GM12878 (cell line): ENCODE data around the gene PTCD1. TPM values are rescaled to one million over a fixed set of nuclear protein-coding genes. Genes with fewer than 3 reads are reported as not detected.

Experiments used
- BMI1 ChIP-seq: fragments of 450-650 bp; IDR thresholded peaks from 2 replicates; pipeline ENCODE4 v1.6.1; 2016; ENCODE audit warnings: mild to moderate bottlenecking, moderate library complexity, borderline replicate concordance
- EGR1 ChIP-seq, 2 experiments: IDR thresholded peaks; 1 replicate in 1 of 2; 2 replicates in 1 of 2; pipeline ENCODE4 v1.6.1; 2011 to 2012; ENCODE audit warnings: low read depth in 2 of 2, low read length in 2 of 2, borderline replicate concordance in 1 of 2, mild to moderate bottlenecking in 1 of 2, moderate library complexity in 1 of 2
- FOS ChIP-seq: IDR thresholded peaks from 3 replicates; pipeline ENCODE4 v1.6.1; 2011; ENCODE audit warnings: borderline replicate concordance; ENCODE audit not compliant: insufficient read length; ENCODE audit errors: extremely low read depth
- GATAD2B ChIP-seq: fragments of 450-650 bp; conservative IDR thresholded peaks from 2 replicates; pipeline ENCODE4 v1.6.1; 2017; ENCODE audit warnings: low read depth, mild to moderate bottlenecking, moderate library complexity
- HDAC2 ChIP-seq: fragments of 200-600 bp; sonication (generic); IDR thresholded peaks from 2 replicates; pipeline ENCODE4 v1.6.1; 2017
- IRF4 ChIP-seq: IDR thresholded peaks from 2 replicates; pipeline ENCODE4 v1.6.1; 2011; ENCODE audit warnings: low read depth, low read length
- NBN ChIP-seq: fragments of 450-650 bp; IDR thresholded peaks from 2 replicates; pipeline ENCODE4 v1.6.1; 2016
- NR2C2 ChIP-seq: IDR thresholded peaks from 2 replicates; pipeline ENCODE4 v1.6.1; 2011; ENCODE audit warnings: borderline replicate concordance, low read depth; ENCODE audit not compliant: control insufficient read depth, insufficient read length
- NR2F1 ChIP-seq: fragments of 450-650 bp; conservative IDR thresholded peaks from 2 replicates; pipeline ENCODE4 v1.6.1; 2017; ENCODE audit warnings: mild to moderate bottlenecking
- PAX8 ChIP-seq: fragments of 450-650 bp; IDR thresholded peaks from 2 replicates; pipeline ENCODE4 v1.6.1; 2017; ENCODE audit warnings: mild to moderate bottlenecking, moderate library complexity
- POLR2AphosphoS5 ChIP-seq: IDR thresholded peaks from 2 replicates; pipeline ENCODE4 v1.6.1; 2011; ENCODE audit warnings: mild to moderate bottlenecking, low read length, inconsistent platforms
- RFX5 ChIP-seq: IDR thresholded peaks from 2 replicates; pipeline ENCODE4 v1.6.1; 2011; ENCODE audit warnings: low read depth, low read length, improper control_type of control experiment
- SREBF2 ChIP-seq: IDR thresholded peaks from 2 replicates; pipeline ENCODE4 v1.6.1; 2012; ENCODE audit warnings: mild to moderate bottlenecking, low read length
- SRF ChIP-seq, 2 experiments: IDR thresholded peaks; 2 replicates each; pipeline ENCODE4 v1.6.1; 2011; ENCODE audit warnings: low read depth in 2 of 2, low read length in 2 of 2, mild to moderate bottlenecking in 1 of 2, moderate library complexity in 1 of 2
- SUPT20H ChIP-seq: IDR thresholded peaks from 2 replicates; pipeline ENCODE4 v1.6.1; 2011; ENCODE audit warnings: low read depth, mild to moderate bottlenecking, low read length, moderate library complexity, borderline replicate concordance; ENCODE audit not compliant: control insufficient read depth
- YY1 ChIP-seq: IDR thresholded peaks from 2 replicates; pipeline ENCODE4 v1.6.1; 2011; ENCODE audit warnings: low read depth, mild to moderate bottlenecking, low read length
- ZBED1 ChIP-seq: IDR thresholded peaks from 2 replicates; pipeline ENCODE4 v1.6.1; 2016; ENCODE audit warnings: borderline replicate concordance
- ZNF24 ChIP-seq: fragments of 450-650 bp; IDR thresholded peaks from 2 replicates; pipeline ENCODE4 v1.6.1; 2017; ENCODE audit warnings: antibody characterized with exemption, mild to moderate bottlenecking
- polyA plus RNA-seq, 11 experiments: library from polyadenylated mRNA; depleted of rRNA in 4 of 11; unstranded in 6 of 11; stranded (reverse) in 5 of 11; fragments of >200 nt; fragmentation: Nextera tagmentation in 4 of 11; fragmentation: Illumina TruSeq in 1 of 11; extraction: Ambion mirVana in 4 of 11; extraction: Trizol in 1 of 11; gene quantifications; 1 replicate in 1 of 11; 2 replicates in 10 of 11; pipeline versions ENCODE4 v1.2.1 to v1.2.3, GENCODE V29; 2011 to 2016; ENCODE audit warnings: inconsistent platforms in 2 of 11, missing spikeins in 2 of 11, low read depth in 1 of 11
- total RNA-seq, 4 experiments: library from RNA; depleted of rRNA in 3 of 4; stranded (reverse); fragments of >200 nt in 3 of 4; fragmentation: Illumina TruSeq in 1 of 4; extraction: Trizol in 1 of 4; gene quantifications; 2 replicates each; pipeline versions ENCODE4 v1.2.1 to v1.2.3, GENCODE V29; 2013 to 2021
- TF ChIP-seq, protein P1 (sequence below): IDR thresholded peaks from 2 replicates; pipeline ENCODE4 v1.6.1; 2012; ENCODE audit warnings: low read depth, low read length, improper control_type of control experiment
- TF ChIP-seq, protein P2 (sequence below): fragments of 150-350 bp; IDR thresholded peaks from 2 replicates; pipeline ENCODE4 v1.6.1; 2014; ENCODE audit warnings: mild to moderate bottlenecking, low read depth, low read length
- TF ChIP-seq, protein P3 (sequence below): fragments of 450-650 bp; IDR thresholded peaks from 2 replicates; pipeline ENCODE4 v1.6.1; 2017; ENCODE audit warnings: mild to moderate bottlenecking, moderate library complexity
- TF ChIP-seq, protein P4 (sequence below): IDR thresholded peaks from 2 replicates; pipeline ENCODE4 v1.6.1; 2012; ENCODE audit warnings: low read length, inconsistent platforms

The PTCD1 gene
- total and polyA plus RNA-seq, 10 of the 15 experiments (the other 5 are each of a cell fraction or from before 2014, with no cell fraction given), result 0.26 to 9.7 (median 5.0) TPM

DNA sequence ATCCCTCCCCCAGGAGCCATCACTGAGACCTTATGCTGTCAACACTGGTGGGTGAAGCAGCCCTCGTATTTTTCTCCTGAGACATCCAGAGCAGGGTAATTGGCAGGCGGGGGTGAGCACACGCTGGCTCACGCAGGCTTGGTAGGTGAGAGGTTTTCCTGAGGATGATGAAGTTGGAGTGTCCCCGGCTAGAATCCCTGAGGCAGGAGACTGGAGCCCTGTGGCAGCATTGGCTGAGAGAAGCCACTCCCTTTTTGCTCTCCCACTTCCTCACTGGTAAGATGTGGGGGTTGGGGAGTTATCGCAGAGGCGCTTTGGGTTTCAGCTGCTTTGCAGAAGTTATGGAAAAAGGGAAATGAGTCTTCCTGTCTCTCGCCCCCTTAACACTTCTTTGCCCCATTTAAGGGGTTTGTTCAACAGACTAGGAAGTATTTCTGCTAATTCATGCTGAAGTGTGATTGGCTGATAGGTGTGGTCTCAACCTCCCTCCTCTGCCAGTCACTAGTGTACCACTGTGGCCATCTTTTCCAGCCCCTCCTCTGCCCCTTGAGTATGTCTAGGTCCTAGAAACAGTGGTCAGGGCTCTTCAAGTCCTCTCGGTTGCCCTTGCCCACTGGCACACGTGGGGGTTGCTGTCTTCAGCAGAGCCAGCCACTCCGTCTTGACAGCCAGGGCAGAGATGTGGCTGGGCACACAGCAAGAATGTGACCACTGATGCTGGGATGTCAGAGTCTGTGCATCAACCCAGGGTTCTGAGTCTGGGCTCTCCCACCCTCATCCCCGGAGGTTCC is 58.4 kb downstream of the PTCD1 start (continued):
- no peak for TF ChIP-seq HDAC2
- TF ChIP-seq PAX8, result no peak
- TF ChIP-seq EGR1 (IDR thresholded peaks at IDR 0.05; ENCODE audit: borderline replicate concordance in 1 of 2, low read depth in 2 of 2, low read length in 2 of 2), result no peak; a peak in 1 of 3 replicates
- TF ChIP-seq ZBED1, result peak; percentile 80
- no peak for TF ChIP-seq SUPT20H
- no peak for TF ChIP-seq NR2F1
- TF ChIP-seq, protein P1, sequence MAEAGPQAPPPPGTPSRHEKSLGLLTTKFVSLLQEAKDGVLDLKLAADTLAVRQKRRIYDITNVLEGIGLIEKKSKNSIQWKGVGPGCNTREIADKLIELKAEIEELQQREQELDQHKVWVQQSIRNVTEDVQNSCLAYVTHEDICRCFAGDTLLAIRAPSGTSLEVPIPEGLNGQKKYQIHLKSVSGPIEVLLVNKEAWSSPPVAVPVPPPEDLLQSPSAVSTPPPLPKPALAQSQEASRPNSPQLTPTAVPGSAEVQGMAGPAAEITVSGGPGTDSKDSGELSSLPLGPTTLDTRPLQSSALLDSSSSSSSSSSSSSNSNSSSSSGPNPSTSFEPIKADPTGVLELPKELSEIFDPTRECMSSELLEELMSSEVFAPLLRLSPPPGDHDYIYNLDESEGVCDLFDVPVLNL, result no peak
- TF ChIP-seq, protein P2, sequence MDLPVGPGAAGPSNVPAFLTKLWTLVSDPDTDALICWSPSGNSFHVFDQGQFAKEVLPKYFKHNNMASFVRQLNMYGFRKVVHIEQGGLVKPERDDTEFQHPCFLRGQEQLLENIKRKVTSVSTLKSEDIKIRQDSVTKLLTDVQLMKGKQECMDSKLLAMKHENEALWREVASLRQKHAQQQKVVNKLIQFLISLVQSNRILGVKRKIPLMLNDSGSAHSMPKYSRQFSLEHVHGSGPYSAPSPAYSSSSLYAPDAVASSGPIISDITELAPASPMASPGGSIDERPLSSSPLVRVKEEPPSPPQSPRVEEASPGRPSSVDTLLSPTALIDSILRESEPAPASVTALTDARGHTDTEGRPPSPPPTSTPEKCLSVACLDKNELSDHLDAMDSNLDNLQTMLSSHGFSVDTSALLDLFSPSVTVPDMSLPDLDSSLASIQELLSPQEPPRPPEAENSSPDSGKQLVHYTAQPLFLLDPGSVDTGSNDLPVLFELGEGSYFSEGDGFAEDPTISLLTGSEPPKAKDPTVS, result no peak
- TF ChIP-seq NR2C2, result no peak
- no peak; the same call in 1 of the 2 replicates for TF ChIP-seq ZNF24
- peak; percentile 51; the same call in 1 of the 2 replicates for TF ChIP-seq IRF4
- TF ChIP-seq, protein P3, sequence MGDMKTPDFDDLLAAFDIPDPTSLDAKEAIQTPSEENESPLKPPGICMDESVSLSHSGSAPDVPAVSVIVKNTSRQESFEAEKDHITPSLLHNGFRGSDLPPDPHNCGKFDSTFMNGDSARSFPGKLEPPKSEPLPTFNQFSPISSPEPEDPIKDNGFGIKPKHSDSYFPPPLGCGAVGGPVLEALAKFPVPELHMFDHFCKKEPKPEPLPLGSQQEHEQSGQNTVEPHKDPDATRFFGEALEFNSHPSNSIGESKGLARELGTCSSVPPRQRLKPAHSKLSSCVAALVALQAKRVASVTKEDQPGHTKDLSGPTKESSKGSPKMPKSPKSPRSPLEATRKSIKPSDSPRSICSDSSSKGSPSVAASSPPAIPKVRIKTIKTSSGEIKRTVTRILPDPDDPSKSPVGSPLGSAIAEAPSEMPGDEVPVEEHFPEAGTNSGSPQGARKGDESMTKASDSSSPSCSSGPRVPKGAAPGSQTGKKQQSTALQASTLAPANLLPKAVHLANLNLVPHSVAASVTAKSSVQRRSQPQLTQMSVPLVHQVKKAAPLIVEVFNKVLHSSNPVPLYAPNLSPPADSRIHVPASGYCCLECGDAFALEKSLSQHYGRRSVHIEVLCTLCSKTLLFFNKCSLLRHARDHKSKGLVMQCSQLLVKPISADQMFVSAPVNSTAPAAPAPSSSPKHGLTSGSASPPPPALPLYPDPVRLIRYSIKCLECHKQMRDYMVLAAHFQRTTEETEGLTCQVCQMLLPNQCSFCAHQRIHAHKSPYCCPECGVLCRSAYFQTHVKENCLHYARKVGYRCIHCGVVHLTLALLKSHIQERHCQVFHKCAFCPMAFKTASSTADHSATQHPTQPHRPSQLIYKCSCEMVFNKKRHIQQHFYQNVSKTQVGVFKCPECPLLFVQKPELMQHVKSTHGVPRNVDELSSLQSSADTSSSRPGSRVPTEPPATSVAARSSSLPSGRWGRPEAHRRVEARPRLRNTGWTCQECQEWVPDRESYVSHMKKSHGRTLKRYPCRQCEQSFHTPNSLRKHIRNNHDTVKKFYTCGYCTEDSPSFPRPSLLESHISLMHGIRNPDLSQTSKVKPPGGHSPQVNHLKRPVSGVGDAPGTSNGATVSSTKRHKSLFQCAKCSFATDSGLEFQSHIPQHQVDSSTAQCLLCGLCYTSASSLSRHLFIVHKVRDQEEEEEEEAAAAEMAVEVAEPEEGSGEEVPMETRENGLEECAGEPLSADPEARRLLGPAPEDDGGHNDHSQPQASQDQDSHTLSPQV, result no peak
- no peak; the same call in 1 of the 2 replicates for TF ChIP-seq BMI1
- TF ChIP-seq POLR2AphosphoS5, result peak; percentile 89
- peak in 1 of 2 experiments; percentile 73; a peak in 2 of 4 replicates for TF ChIP-seq SRF (IDR thresholded peaks at IDR 0.05; ENCODE audit: low read depth in 2 of 2, low read length in 2 of 2)
- no peak for TF ChIP-seq FOS
- TF ChIP-seq SREBF2, result no peak
- TF ChIP-seq GATAD2B, result peak; percentile 73
- TF ChIP-seq YY1, result peak; percentile 78
- no peak; the same call in 1 of the 2 replicates for TF ChIP-seq RFX5
- TF ChIP-seq NBN, result no peak; the same call in none of the 2 replicates
- TF ChIP-seq, protein P4, sequence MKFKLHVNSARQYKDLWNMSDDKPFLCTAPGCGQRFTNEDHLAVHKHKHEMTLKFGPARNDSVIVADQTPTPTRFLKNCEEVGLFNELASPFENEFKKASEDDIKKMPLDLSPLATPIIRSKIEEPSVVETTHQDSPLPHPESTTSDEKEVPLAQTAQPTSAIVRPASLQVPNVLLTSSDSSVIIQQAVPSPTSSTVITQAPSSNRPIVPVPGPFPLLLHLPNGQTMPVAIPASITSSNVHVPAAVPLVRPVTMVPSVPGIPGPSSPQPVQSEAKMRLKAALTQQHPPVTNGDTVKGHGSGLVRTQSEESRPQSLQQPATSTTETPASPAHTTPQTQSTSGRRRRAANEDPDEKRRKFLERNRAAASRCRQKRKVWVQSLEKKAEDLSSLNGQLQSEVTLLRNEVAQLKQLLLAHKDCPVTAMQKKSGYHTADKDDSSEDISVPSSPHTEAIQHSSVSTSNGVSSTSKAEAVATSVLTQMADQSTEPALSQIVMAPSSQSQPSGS, result no peak
